Vagina (tissue), 2 donors: ENCODE results near the gene ADORA1. TPM values are rescaled to one million over a fixed set of nuclear protein-coding genes. Genes with fewer than 3 reads are reported as not detected.

Source experiments
- DNase-seq, 2 donors: peaks; one replicate each; pipeline ENCODE4 v3.0.0-alpha.2; 2017; ENCODE audit errors: extremely low spot score in 2 of 2
- H3K27ac ChIP-seq: fragments of 200-600 bp; sonication (generic); one replicate; pipeline ENCODE4 v1.5.1; 2019
- H3K27me3 ChIP-seq: fragments of 200-600 bp; sonication (generic); one replicate; pipeline ENCODE4 v1.5.1; 2019
- H3K36me3 ChIP-seq, 2 donors: fragments of 200-600 bp; sonication (generic); one replicate each; pipeline ENCODE4 v1.5.1; 2017 to 2019
- H3K4me1 ChIP-seq: fragments of 200-600 bp; sonication (generic); one replicate; pipeline ENCODE4 v1.5.1; 2019
- H3K4me3 ChIP-seq, 2 donors: fragments of 200-600 bp; sonication (generic); 1 replicate in 1 of 2; 2 replicates in 1 of 2; pipeline ENCODE4 v1.5.1; 2016 to 2019
- H3K9me3 ChIP-seq: fragments of 200-600 bp; sonication (generic); one replicate; pipeline ENCODE4 v1.5.1; 2019
- CTCF ChIP-seq, 3 experiments: fragments of 450-650 bp in 2 of 3; fragments of 200-600 bp in 1 of 3; sonication (generic) in 1 of 3; IDR thresholded peaks; one replicate each; pipeline ENCODE4 v1.5.1; 2017 to 2019; ENCODE audit warnings: antibody characterized with exemption in 3 of 3, mild to moderate bottlenecking in 2 of 3, moderate library complexity in 2 of 3
- POLR2A ChIP-seq, 2 donors: fragments of 450-650 bp; IDR thresholded peaks; one replicate each; pipeline ENCODE4 v1.6.1; 2017; ENCODE audit warnings: antibody characterized with exemption in 2 of 2, mild to moderate bottlenecking in 2 of 2, moderate library complexity in 2 of 2
- POLR2AphosphoS5 ChIP-seq, 2 donors: sonication (generic); formaldehyde crosslinking; IDR thresholded peaks; one replicate each; pipeline ENCODE4 v1.9.0; 2017; ENCODE audit warnings: antibody characterized with exemption in 2 of 2, mild to moderate bottlenecking in 2 of 2, low read depth in 1 of 2; ENCODE audit not compliant: insufficient read depth in 1 of 2
- intact Hi-C: fragments of 100-400 bp; cut with DNase I; formaldehyde crosslinking; loops from one replicate; pipeline ENCODE4 v1.15.1; 2023
- total RNA-seq: library from RNA; depleted of rRNA; stranded (reverse); fragments of >200 nt; gene quantifications from one replicate; pipeline ENCODE4 v1.2.3, GENCODE V29; 2016

Gene ADORA1
- total RNA-seq, 1 donor from 2014 or later = 5.2 TPM

GRCh38 chr1:203168256-203168786 lies 40.8 kb downstream of the ADORA1 start:
- TF ChIP-seq POLR2A (IDR thresholded peaks at IDR 0.05) (no peak), POLR2AphosphoS5 (IDR thresholded peaks at IDR 0.05; ENCODE audit: insufficient read depth in 1 of 2, low read depth in 1 of 2) (no peak), CTCF (IDR thresholded peaks at IDR 0.05) (no peak)
- no peak for DNase-seq
- Histone ChIP-seq H3K27me3 (no peaks in the 10 kb centered on the region), H3K9me3 (no peaks in the 10 kb centered on the region), H3K4me1 (no peaks in the 10 kb centered on the region), H3K36me3 (no peaks in the 10 kb centered on the region), H3K4me3 (no peak overlapping the region), H3K27ac (no peak overlapping the region)
- intact Hi-C loops = no loop called here

DNA sequence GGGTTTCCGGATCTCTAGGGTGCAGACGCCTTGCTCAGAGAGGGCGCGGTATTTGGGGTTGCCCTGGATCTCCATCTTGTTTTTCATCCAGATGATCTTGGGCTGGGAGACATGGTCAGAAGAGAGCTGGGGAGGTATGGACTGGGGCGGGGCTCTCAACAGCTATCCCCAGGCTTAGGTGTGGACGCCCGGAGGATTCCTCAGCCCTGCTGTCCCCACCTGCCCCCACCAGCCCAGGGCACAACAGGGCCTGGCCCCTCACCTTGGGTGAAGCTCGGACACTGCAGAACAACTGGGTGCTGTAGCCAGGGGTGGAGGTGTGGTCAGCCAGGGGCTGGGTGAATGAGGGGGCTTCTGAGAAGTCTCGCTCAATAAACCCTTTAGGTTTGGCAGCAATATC lies 41.5 kb downstream of the ADORA1 start:
- no peak for DNase-seq
- TF ChIP-seq POLR2AphosphoS5 (IDR thresholded peaks at IDR 0.05; ENCODE audit: insufficient read depth in 1 of 2, low read depth in 1 of 2) (no peak), CTCF (IDR thresholded peaks at IDR 0.05) (no peak), POLR2A (IDR thresholded peaks at IDR 0.05) (no peak)
- H3K27ac ChIP-seq = no peak overlapping the region

DNA sequence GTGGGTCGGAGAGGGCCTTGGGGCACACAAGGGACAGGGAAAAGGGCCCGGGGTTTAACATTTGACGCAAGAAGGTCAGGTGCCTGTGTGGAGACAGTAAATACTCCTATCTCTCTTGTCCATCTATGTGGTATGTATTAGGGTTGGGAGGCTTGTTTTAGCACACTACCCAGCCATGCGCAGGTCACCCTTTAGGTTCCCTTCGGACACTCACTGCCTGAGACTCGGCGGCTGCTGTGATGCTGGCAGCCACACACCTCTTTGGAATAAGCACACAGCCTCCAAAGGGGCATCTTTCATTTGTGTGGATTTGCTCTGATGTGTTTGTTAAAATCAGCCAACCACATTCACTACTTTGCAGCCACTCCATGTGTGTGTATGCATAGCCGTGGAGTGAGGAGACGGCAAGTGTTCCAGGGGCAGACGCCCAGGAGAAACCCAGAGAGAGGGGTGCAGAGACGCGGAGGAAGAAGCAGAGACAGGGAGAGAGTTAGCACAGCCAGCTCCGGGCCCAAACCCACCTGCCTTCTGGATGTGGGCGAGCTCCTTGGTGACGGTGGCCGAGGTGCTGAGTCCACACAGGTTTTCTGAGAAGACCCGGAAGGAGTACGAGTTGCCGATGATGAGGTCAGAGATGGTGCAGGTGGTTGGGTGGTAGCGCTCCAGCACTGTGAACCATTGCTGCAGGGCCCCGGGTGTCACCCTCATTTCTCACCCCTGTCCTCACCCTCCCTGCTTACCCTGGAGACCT lies 42.4 kb downstream of the ADORA1 start:
- no peaks in the 10 kb centered on the region for H3K27me3 ChIP-seq
- H3K9me3 ChIP-seq = no peaks in the 10 kb centered on the region
- no peaks in the 10 kb centered on the region for H3K36me3 ChIP-seq
- no peak for DNase-seq
- TF ChIP-seq CTCF (IDR thresholded peaks at IDR 0.05) (no peak), POLR2A (IDR thresholded peaks at IDR 0.05) (no peak), POLR2AphosphoS5 (IDR thresholded peaks at IDR 0.05; ENCODE audit: insufficient read depth in 1 of 2, low read depth in 1 of 2) (no peak)
- intact Hi-C loops = no loop called here
- H3K27ac ChIP-seq = no peak overlapping the region
- no peak overlapping the region for H3K4me3 ChIP-seq
- no peaks in the 10 kb centered on the region for H3K4me1 ChIP-seq

More for the DNA sequence above, 41.5 kb downstream of the ADORA1 start:
- Histone ChIP-seq H3K36me3 (no peaks in the 10 kb centered on the region), H3K9me3 (no peaks in the 10 kb centered on the region), H3K4me3 (no peak overlapping the region), H3K4me1 (no peaks in the 10 kb centered on the region), H3K27me3 (no peaks in the 10 kb centered on the region)
- intact Hi-C loops = no loop called here

DNA sequence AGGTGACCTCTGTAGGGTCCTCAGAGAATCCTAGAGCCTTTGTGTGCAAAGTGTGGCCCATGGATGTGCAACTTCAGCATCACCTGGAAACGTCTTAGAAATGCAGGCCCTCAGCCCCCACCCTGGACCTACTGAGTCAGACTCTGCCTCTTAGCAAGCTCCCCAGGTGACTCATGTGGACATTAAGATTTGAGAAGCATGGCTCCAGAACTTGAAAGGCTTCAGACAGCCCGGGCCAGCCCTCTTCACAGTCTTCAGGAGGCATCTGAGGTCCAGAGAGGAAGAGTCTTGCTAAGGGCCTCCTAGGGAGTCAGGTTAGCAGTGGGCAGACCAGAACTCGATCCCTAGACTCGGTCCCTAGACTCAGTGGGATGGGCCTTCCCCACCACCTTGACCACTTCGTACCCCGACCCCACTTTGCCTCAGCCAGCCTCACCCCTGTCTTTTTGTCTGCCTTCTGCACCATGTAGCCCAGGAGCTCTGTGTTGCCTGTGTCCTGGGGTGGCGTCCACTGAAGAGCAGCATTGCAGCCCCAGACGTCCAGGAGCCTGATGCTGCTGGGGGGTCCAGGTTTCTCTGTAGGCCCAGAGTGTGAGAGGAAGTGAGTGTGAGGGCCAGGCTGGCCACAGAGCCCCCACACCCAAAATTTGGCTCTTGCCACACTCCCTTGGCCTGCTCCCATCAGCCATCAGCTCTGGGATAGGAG lies 43.3 kb downstream of the ADORA1 start:
- Histone ChIP-seq H3K4me3 (no peak overlapping the region), H3K4me1 (peaks cover 4% of the 10 kb centered on the region), H3K27ac (no peak overlapping the region), H3K9me3 (no peaks in the 10 kb centered on the region), H3K36me3 (no peaks in the 10 kb centered on the region), H3K27me3 (no peaks in the 10 kb centered on the region)
- intact Hi-C loops = no loop called here
- TF ChIP-seq POLR2A (IDR thresholded peaks at IDR 0.05) = no peak
- TF ChIP-seq CTCF (IDR thresholded peaks at IDR 0.05) = no peak
- TF ChIP-seq POLR2AphosphoS5 (IDR thresholded peaks at IDR 0.05; ENCODE audit: insufficient read depth in 1 of 2, low read depth in 1 of 2) = no peak
- no peak for DNase-seq
